Amygdala (tissue), 56 donors: ENCODE measurements around the gene MRPS18B.
"Not testable (repeated sequence)": the region's sequence is repeated elsewhere in the genome, so short reads cannot be mapped to it uniquely, and the experiment has no call there.

ENCODE experiments used
- DNase-seq, 56 donors: peaks; one replicate each; lab custom pipeline; 2025; lab: John Stamatoyannopoulos, UW

Gene MRPS18B

GRCh38 chr6:30626484-30627366 lies 9.1 kb downstream of the MRPS18B start, which contains the start of gene ATAT1:
Gene ATAT1, plus strand, starts transcription at chr6:30626874.
- DNase-seq: peak; percentile 40 to 96 (median 82)

GRCh38 chr6:30635834-30636233 lies 18.2 kb downstream of the MRPS18B start:
- no peak for DNase-seq

- DNase-seq: no peak
Measured at GRCh38 chr6:30640481-30640880, 22.8 kb downstream of the MRPS18B start.

- DNase-seq: no peak
Measured at GRCh38 chr6:30641048-30641447, 23.4 kb downstream of the MRPS18B start.

GRCh38 chr6:30643656-30644055 lies 26.0 kb downstream of the MRPS18B start:
- no peak for DNase-seq

- DNase-seq: no peak
Measured at GRCh38 chr6:30644769-30645168, 27.1 kb downstream of the MRPS18B start.

GRCh38 chr6:30645989-30646388 lies 28.3 kb downstream of the MRPS18B start:
- DNase-seq: no peak

- peak; percentile 42 to 97 (median 87) for DNase-seq
Measured at GRCh38 chr6:30646450-30647241, 29.0 kb downstream of the MRPS18B start, which contains the start of gene C6orf136. Gene C6orf136, plus strand, starts transcription at chr6:30647133. Its CDS starts 99 bp downstream, at chr6:30647232.

- peak in 49 of 56 donors; percentile 24 to 92 (median 71) for DNase-seq
Measured at GRCh38 chr6:30647242-30648116, 29.8 kb downstream of the MRPS18B start.

GRCh38 chr6:30651143-30651542 lies 33.5 kb downstream of the MRPS18B start:
- DNase-seq: no peak

GRCh38 chr6:30654798-30655742 lies 37.4 kb downstream of the MRPS18B start:
- DNase-seq: no peak

- DNase-seq: no peak
Measured at GRCh38 chr6:30655743-30656094, 38.1 kb downstream of the MRPS18B start.

GRCh38 chr6:30656513-30656912 lies 38.9 kb downstream of the MRPS18B start:
- peak in 4 of 56 donors; percentile 4 to 14 (median 9) for DNase-seq

- no peak for DNase-seq
Measured at GRCh38 chr6:30657454-30657853, 39.8 kb downstream of the MRPS18B start.

GRCh38 chr6:30657922-30658321 lies 40.3 kb downstream of the MRPS18B start:
- DNase-seq: not testable (repeated sequence)

GRCh38 chr6:30664994-30665767 lies 47.5 kb downstream of the MRPS18B start:
- DNase-seq: no peak

GRCh38 chr6:30666300-30666699 lies 48.7 kb downstream of the MRPS18B start:
- not testable (repeated sequence) for DNase-seq

GRCh38 chr6:30670760-30671527 lies 53.3 kb downstream of the MRPS18B start:
- DNase-seq: no peak
